ENCODE results near the gene RBM10. TPM values are rescaled to one million over a fixed set of nuclear protein-coding genes. Genes with fewer than 3 reads are reported as not detected.
A peak's percentile ranks its signal among the peaks of the same experiment; 100 is the strongest.

Gene RBM10
- total RNA-seq, 1 donor from 2014 or later: 74.6 TPM

- Mint-ChIP-seq H3K27me3 (ENCODE audit: unreplicated experiment) (peaks cover 3% of the 10 kb centered on the region), H3K27ac (ENCODE audit: unreplicated experiment) (no peak overlapping the region), H3K4me1 (ENCODE audit: low read depth, unreplicated experiment) (peaks cover 9% of the 10 kb centered on the region), H3K36me3 (ENCODE audit: unreplicated experiment) (no peaks in the 10 kb centered on the region), H3K4me3 (ENCODE audit: unreplicated experiment) (no peak overlapping the region), H3K9me3 (ENCODE audit: unreplicated experiment) (no peaks in the 10 kb centered on the region)
- no peak for DNase-seq
- no peak for TF ChIP-seq CTCF (IDR thresholded peaks at IDR 0.05; ENCODE audit: partially characterized antibody, unreplicated experiment)
Measured at GRCh38 chrX:47138171-47138570, 6.8 kb upstream of the RBM10 start.

GRCh38 chrX:47143894-47144625 is 961 bp upstream of the RBM10 start:
- Mint-ChIP-seq H3K9me3 (ENCODE audit: unreplicated experiment) (peaks cover 7% of the 10 kb centered on the region), H3K4me1 (ENCODE audit: low read depth, unreplicated experiment) (peaks cover 9% of the 10 kb centered on the region), H3K27ac (ENCODE audit: unreplicated experiment) (peak overlapping the region; percentile 97), H3K27me3 (ENCODE audit: unreplicated experiment) (peaks cover 11% of the 10 kb centered on the region), H3K4me3 (ENCODE audit: unreplicated experiment) (peak overlapping the region; percentile 97), H3K36me3 (ENCODE audit: unreplicated experiment) (no peaks in the 10 kb centered on the region)
- DNase-seq: peak; percentile 21
- TF ChIP-seq CTCF (IDR thresholded peaks at IDR 0.05; ENCODE audit: partially characterized antibody, unreplicated experiment): no peak

- Mint-ChIP-seq H3K27me3 (ENCODE audit: unreplicated experiment) (peaks cover 10% of the 10 kb centered on the region), H3K4me3 (ENCODE audit: unreplicated experiment) (peak overlapping the region; percentile 97), H3K9me3 (ENCODE audit: unreplicated experiment) (peaks cover 7% of the 10 kb centered on the region), H3K4me1 (ENCODE audit: low read depth, unreplicated experiment) (peaks cover 4% of the 10 kb centered on the region), H3K27ac (ENCODE audit: unreplicated experiment) (peak overlapping the region; percentile 97), H3K36me3 (ENCODE audit: unreplicated experiment) (no peaks in the 10 kb centered on the region)
- TF ChIP-seq CTCF (IDR thresholded peaks at IDR 0.05; ENCODE audit: partially characterized antibody, unreplicated experiment): no peak
- peak; percentile 47 for DNase-seq
Measured at GRCh38 chrX:47145395-47146120, 537 bp downstream of the RBM10 start.

GRCh38 chrX:47146121-47146935 is 1.3 kb downstream of the RBM10 start:
- Mint-ChIP-seq H3K36me3 (ENCODE audit: unreplicated experiment) (no peaks in the 10 kb centered on the region), H3K4me3 (ENCODE audit: unreplicated experiment) (peak overlapping the region; percentile 97), H3K9me3 (ENCODE audit: unreplicated experiment) (peaks cover 7% of the 10 kb centered on the region), H3K27me3 (ENCODE audit: unreplicated experiment) (peaks cover 7% of the 10 kb centered on the region), H3K27ac (ENCODE audit: unreplicated experiment) (peak overlapping the region; percentile 97), H3K4me1 (ENCODE audit: low read depth, unreplicated experiment) (peaks cover 2% of the 10 kb centered on the region)
- DNase-seq: no peak
- no peak for TF ChIP-seq CTCF (IDR thresholded peaks at IDR 0.05; ENCODE audit: partially characterized antibody, unreplicated experiment)

All from glutamatergic neuron (in vitro differentiated cells).